Activated T-cell treated with anti-CD3 and anti-CD28 coated beads, Interleukin-2, amount 50 U/mL, for 72 hours (primary cell): ENCODE results near the gene VENTX. TPM values are rescaled to one million over a fixed set of nuclear protein-coding genes. Genes with fewer than 3 reads are reported as not detected.
"Not testable (repeated sequence)": the region's sequence is repeated elsewhere in the genome, so short reads cannot be mapped to it uniquely, and the experiment has no call there.

Experiments used
- ATAC-seq, 2 donors: fragments of 150-1000 bp; cut with Tn5 transposase; replicated peaks in 1 of 2; 2 replicates each; pipeline ENCODE4 v1.10.0; 2021; ENCODE audit warnings: moderate library complexity in 2 of 2, mild to moderate bottlenecking in 1 of 2
- DNase-seq, 2 donors: peaks; one replicate each; pipeline ENCODE4 v3.0.0; 2021 to 2022; ENCODE audit warnings: mixed read lengths in 1 of 2
- H3K27ac Mint-ChIP-seq: one replicate; pipeline ENCODE4 v1.8.0; 2022; ENCODE audit warnings: mild to moderate bottlenecking, moderate library complexity, mixed read lengths
- H3K27me3 Mint-ChIP-seq: one replicate; pipeline ENCODE4 v1.8.0; 2022; ENCODE audit warnings: low read depth, mixed read lengths
- H3K36me3 Mint-ChIP-seq, 2 donors: one replicate each; pipeline ENCODE4 v1.8.0; 2022; ENCODE audit warnings: mixed read lengths in 2 of 2, mild to moderate bottlenecking in 1 of 2; ENCODE audit not compliant: insufficient read depth in 2 of 2
- H3K4me1 Mint-ChIP-seq: one replicate; pipeline ENCODE4 v1.8.0; 2022; ENCODE audit warnings: low read depth, mixed read lengths
- H3K4me3 Mint-ChIP-seq, 2 donors: one replicate each; pipeline ENCODE4 v1.8.0; 2022; ENCODE audit warnings: mild to moderate bottlenecking in 2 of 2, mixed read lengths in 2 of 2, moderate library complexity in 2 of 2
- H3K9me3 Mint-ChIP-seq, 2 donors: one replicate each; pipeline ENCODE4 v1.8.0; 2022; ENCODE audit warnings: mixed read lengths in 2 of 2
- total RNA-seq, 2 donors: library from RNA; stranded (reverse); gene quantifications; one replicate each; pipeline ENCODE4 v1.2.3, GENCODE V29; 2022

VENTX gene
- total RNA-seq, 2 donors from 2014 or later: 0.21 TPM; not detected in 1

GRCh38 chr10:133263674-133264073, 26.0 kb downstream of the VENTX start:
- no peak overlapping the region for H3K4me3 Mint-ChIP-seq
- no peaks in the 10 kb centered on the region for H3K9me3 Mint-ChIP-seq
- DNase-seq (no peak), ATAC-seq (no peak)
- H3K27ac Mint-ChIP-seq: no peak overlapping the region
- no peaks in the 10 kb centered on the region for H3K27me3 Mint-ChIP-seq
- H3K36me3 Mint-ChIP-seq: peaks cover 0 to 3% of the 10 kb centered on the region in 2 donors
- peaks cover 56% of the 10 kb centered on the region for H3K4me1 Mint-ChIP-seq

GRCh38 chr10:133264461-133264860, 26.8 kb downstream of the VENTX start:
- no peak overlapping the region for H3K27ac Mint-ChIP-seq
- peaks cover 48% of the 10 kb centered on the region for H3K4me1 Mint-ChIP-seq

GRCh38 chr10:133265052-133265451, 27.4 kb downstream of the VENTX start:
- not testable (repeated sequence) for H3K9me3 Mint-ChIP-seq, ATAC-seq, H3K4me3 Mint-ChIP-seq, H3K36me3 Mint-ChIP-seq, H3K27ac Mint-ChIP-seq, DNase-seq, H3K27me3 Mint-ChIP-seq
- H3K4me1 Mint-ChIP-seq: peaks cover 42% of the 10 kb centered on the region

More at GRCh38 chr10:133264461-133264860, 26.8 kb downstream of the VENTX start:
- H3K9me3 Mint-ChIP-seq: no peaks in the 10 kb centered on the region
- H3K27me3 Mint-ChIP-seq: no peaks in the 10 kb centered on the region
- H3K36me3 Mint-ChIP-seq: peaks cover 2 to 3% of the 10 kb centered on the region in 2 donors
- DNase-seq (no peak), ATAC-seq (no peak)
- peak overlapping the region in 1 of 2 donors; percentile 40 for H3K4me3 Mint-ChIP-seq

GRCh38 chr10:133266056-133266795, 28.6 kb downstream of the VENTX start:
- no peak for DNase-seq
- Mint-ChIP-seq H3K36me3 (peaks cover 2 to 3% of the 10 kb centered on the region in 2 donors), H3K27me3 (no peaks in the 10 kb centered on the region), H3K4me3 (no peak overlapping the region), H3K4me1 (peaks cover 31% of the 10 kb centered on the region), H3K27ac (no peak overlapping the region), H3K9me3 (no peaks in the 10 kb centered on the region)
- no peak for ATAC-seq

- Mint-ChIP-seq H3K36me3 (peaks cover 3% of the 10 kb centered on the region in 2 donors), H3K4me1 (peaks cover 30% of the 10 kb centered on the region), H3K27me3 (no peaks in the 10 kb centered on the region), H3K27ac (no peak overlapping the region), H3K9me3 (no peaks in the 10 kb centered on the region), H3K4me3 (no peak overlapping the region)
- no peak for DNase-seq
- no peak for ATAC-seq
These were observed 29.6 kb downstream of the VENTX start for GRCh38 chr10:133267293-133267692.

GRCh38 chr10:133267829-133268228, 30.2 kb downstream of the VENTX start:
- Mint-ChIP-seq H3K4me3 (no peak overlapping the region), H3K27me3 (no peaks in the 10 kb centered on the region), H3K9me3 (no peaks in the 10 kb centered on the region), H3K27ac (no peak overlapping the region), H3K36me3 (peaks cover 3% of the 10 kb centered on the region in 2 donors), H3K4me1 (peaks cover 26% of the 10 kb centered on the region)
- no peak for DNase-seq
- ATAC-seq: no peak

GRCh38 chr10:133268532-133268931, 30.9 kb downstream of the VENTX start:
- no peak for ATAC-seq
- H3K36me3 Mint-ChIP-seq: peaks cover 0 to 3% of the 10 kb centered on the region in 2 donors
- H3K27me3 Mint-ChIP-seq: no peaks in the 10 kb centered on the region
- DNase-seq: no peak
- no peak overlapping the region for H3K4me3 Mint-ChIP-seq
- no peak overlapping the region for H3K27ac Mint-ChIP-seq
- peaks cover 21% of the 10 kb centered on the region for H3K4me1 Mint-ChIP-seq
- H3K9me3 Mint-ChIP-seq: no peaks in the 10 kb centered on the region

GRCh38 chr10:133269367-133269766, 31.7 kb downstream of the VENTX start:
- no peak overlapping the region for H3K4me3 Mint-ChIP-seq
- no peak for ATAC-seq
- DNase-seq: no peak
- H3K36me3 Mint-ChIP-seq: peaks cover 0 to 3% of the 10 kb centered on the region in 2 donors
- H3K4me1 Mint-ChIP-seq: peaks cover 13% of the 10 kb centered on the region
- H3K27ac Mint-ChIP-seq: no peak overlapping the region
- H3K9me3 Mint-ChIP-seq: no peaks in the 10 kb centered on the region
- no peaks in the 10 kb centered on the region for H3K27me3 Mint-ChIP-seq

- Mint-ChIP-seq H3K27me3 (no peaks in the 10 kb centered on the region), H3K27ac (no peak overlapping the region), H3K4me3 (no peak overlapping the region), H3K4me1 (peaks cover 15% of the 10 kb centered on the region), H3K36me3 (peaks cover 0 to 3% of the 10 kb centered on the region in 2 donors), H3K9me3 (no peaks in the 10 kb centered on the region)
- DNase-seq (no peak), ATAC-seq (no peak)
These were observed 32.5 kb downstream of the VENTX start for GRCh38 chr10:133270204-133270603.

GRCh38 chr10:133270773-133271297, 33.2 kb downstream of the VENTX start:
- Mint-ChIP-seq H3K4me3 (no peak overlapping the region), H3K9me3 (no peaks in the 10 kb centered on the region), H3K4me1 (peaks cover 8% of the 10 kb centered on the region), H3K36me3 (peaks cover 0 to 3% of the 10 kb centered on the region in 2 donors), H3K27ac (no peak overlapping the region), H3K27me3 (no peaks in the 10 kb centered on the region)
- ATAC-seq: no peak
- no peak for DNase-seq

- no peak for DNase-seq
These were observed 34.1 kb downstream of the VENTX start for GRCh38 chr10:133271521-133272300.

GRCh38 chr10:133272301-133272963, 34.8 kb downstream of the VENTX start:
- no peak for ATAC-seq
- peaks cover 0 to 3% of the 10 kb centered on the region in 2 donors for H3K36me3 Mint-ChIP-seq
- no peaks in the 10 kb centered on the region for H3K27me3 Mint-ChIP-seq
- H3K27ac Mint-ChIP-seq: no peak overlapping the region
- DNase-seq: no peak
- H3K9me3 Mint-ChIP-seq: no peaks in the 10 kb centered on the region
- H3K4me3 Mint-ChIP-seq: no peak overlapping the region
- H3K4me1 Mint-ChIP-seq: peaks cover 7% of the 10 kb centered on the region

More at GRCh38 chr10:133271521-133272300, 34.1 kb downstream of the VENTX start:
- Mint-ChIP-seq H3K4me3 (no peak overlapping the region), H3K27ac (no peak overlapping the region), H3K4me1 (peaks cover 6% of the 10 kb centered on the region), H3K9me3 (no peaks in the 10 kb centered on the region), H3K36me3 (peaks cover 0 to 3% of the 10 kb centered on the region in 2 donors), H3K27me3 (no peaks in the 10 kb centered on the region)
- ATAC-seq: no peak

GRCh38 chr10:133272964-133273420, 35.3 kb downstream of the VENTX start:
- H3K27ac Mint-ChIP-seq: no peak overlapping the region
- no peaks in the 10 kb centered on the region for H3K27me3 Mint-ChIP-seq
- no peak overlapping the region for H3K4me3 Mint-ChIP-seq
- ATAC-seq: no peak
- no peak for DNase-seq
- peaks cover 0 to 3% of the 10 kb centered on the region in 2 donors for H3K36me3 Mint-ChIP-seq
- peaks cover 12% of the 10 kb centered on the region for H3K4me1 Mint-ChIP-seq
- H3K9me3 Mint-ChIP-seq: no peaks in the 10 kb centered on the region
